CD4-positive, alpha-beta T cell treated with Interferon gamma for 1 hour (primary cell): ENCODE results near the gene BCL7C.
A peak's percentile ranks its signal among the peaks of the same experiment; 100 is the strongest.
"Not testable (repeated sequence)": the region's sequence is repeated elsewhere in the genome, so short reads cannot be mapped to it uniquely, and the experiment has no call there.

Experiments
- DNase-seq: peaks from one replicate; pipeline ENCODE4 v3.0.0-alpha.2; 2020

BCL7C gene

GRCh38 chr16:30893744-30894539 lies at the start of gene BCL7C:
BCL7C (minus strand) TSS chr16:30894077; CDS start chr16:30893944, 133 bp downstream.
- peak; percentile 83 for DNase-seq

GRCh38 chr16:30942426-30942806 lies 48.5 kb upstream of the BCL7C start:
- DNase-seq = no peak

GRCh38 chr16:30941600-30942425 lies 47.9 kb upstream of the BCL7C start:
- DNase-seq = peak; percentile 72

- not testable (repeated sequence) for DNase-seq
Measured at GRCh38 chr16:30939571-30939970, 45.7 kb upstream of the BCL7C start.

GRCh38 chr16:30937692-30938091 lies 43.8 kb upstream of the BCL7C start:
- DNase-seq = no peak

GRCh38 chr16:30934827-30935557 lies 41.1 kb upstream of the BCL7C start:
- peak; percentile 35 for DNase-seq

GRCh38 chr16:30931068-30931650 lies 37.3 kb upstream of the BCL7C start:
- no peak for DNase-seq

- no peak for DNase-seq
Measured at GRCh38 chr16:30930160-30930571, 36.3 kb upstream of the BCL7C start.

GRCh38 chr16:30929167-30929566 lies 35.3 kb upstream of the BCL7C start:
- DNase-seq = no peak

- no peak for DNase-seq
Measured at GRCh38 chr16:30928390-30928789, 34.5 kb upstream of the BCL7C start.

GRCh38 chr16:30927789-30928378 lies 34.0 kb upstream of the BCL7C start:
- peak; percentile 45 for DNase-seq

GRCh38 chr16:30926937-30927788 lies 33.3 kb upstream of the BCL7C start:
- no peak for DNase-seq

- DNase-seq = no peak
Measured at GRCh38 chr16:30925995-30926811, 32.3 kb upstream of the BCL7C start.

GRCh38 chr16:30925632-30925987 lies 31.7 kb upstream of the BCL7C start:
- no peak for DNase-seq

- no peak for DNase-seq
Measured at GRCh38 chr16:30924913-30925631, 31.2 kb upstream of the BCL7C start.

GRCh38 chr16:30924076-30924912 lies 30.4 kb upstream of the BCL7C start:
- no peak for DNase-seq

GRCh38 chr16:30923554-30924075 lies 29.7 kb upstream of the BCL7C start, which contains the start of gene FBXL19:
FBXL19 (plus strand) TSS chr16:30923572; CDS start chr16:30925755, 2,183 bp downstream.
- DNase-seq = no peak

- peak; percentile 98 for DNase-seq
Measured at GRCh38 chr16:30922960-30923535, 29.2 kb upstream of the BCL7C start.
